ENCODE data around the gene CD22.

CD22 gene

DNA sequence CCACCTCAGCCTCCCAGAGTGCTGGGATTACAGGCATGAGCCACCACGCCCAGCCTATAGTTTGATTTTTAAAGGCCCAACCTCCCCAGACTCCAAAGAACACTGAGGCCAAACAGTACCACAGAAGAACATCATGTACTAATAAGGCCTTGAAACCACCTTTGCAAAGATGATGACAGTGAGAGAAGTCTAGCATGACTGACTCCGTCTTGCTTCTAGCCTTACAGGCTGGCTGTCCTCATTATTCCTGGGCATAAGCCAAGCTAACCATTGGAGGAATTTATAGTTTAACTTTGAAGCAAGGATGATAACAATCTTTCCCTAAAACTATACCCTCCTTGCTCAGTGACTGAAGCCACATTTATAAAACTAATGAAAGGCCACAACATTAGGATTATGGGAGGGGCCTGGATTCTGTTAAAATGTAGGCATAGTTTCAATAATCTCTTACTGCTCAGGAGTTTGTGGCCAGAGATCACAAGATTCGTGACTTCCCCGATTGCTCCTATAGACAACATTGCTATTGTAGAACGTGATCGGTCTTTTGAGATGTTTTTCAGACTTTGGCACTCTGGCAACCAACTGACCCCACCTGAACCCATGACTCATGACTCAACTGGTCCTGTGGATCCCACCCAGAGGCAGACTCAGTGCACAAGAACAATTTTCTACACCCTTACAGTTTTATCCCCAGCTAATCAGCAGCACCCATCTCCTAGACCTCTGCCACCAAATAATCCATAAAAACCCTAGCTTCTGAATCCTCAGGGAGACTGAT lies 59.5 kb downstream of the CD22 start:
- DNase-seq (ENCODE audit: low read depth), result no peak

GRCh38 chr19:35389192-35389861 lies 60.3 kb downstream of the CD22 start:
- DNase-seq (ENCODE audit: low read depth), result no peak

GRCh38 chr19:35392742-35393715 lies 64.0 kb downstream of the CD22 start:
- no peak for DNase-seq (ENCODE audit: low read depth)

DNA sequence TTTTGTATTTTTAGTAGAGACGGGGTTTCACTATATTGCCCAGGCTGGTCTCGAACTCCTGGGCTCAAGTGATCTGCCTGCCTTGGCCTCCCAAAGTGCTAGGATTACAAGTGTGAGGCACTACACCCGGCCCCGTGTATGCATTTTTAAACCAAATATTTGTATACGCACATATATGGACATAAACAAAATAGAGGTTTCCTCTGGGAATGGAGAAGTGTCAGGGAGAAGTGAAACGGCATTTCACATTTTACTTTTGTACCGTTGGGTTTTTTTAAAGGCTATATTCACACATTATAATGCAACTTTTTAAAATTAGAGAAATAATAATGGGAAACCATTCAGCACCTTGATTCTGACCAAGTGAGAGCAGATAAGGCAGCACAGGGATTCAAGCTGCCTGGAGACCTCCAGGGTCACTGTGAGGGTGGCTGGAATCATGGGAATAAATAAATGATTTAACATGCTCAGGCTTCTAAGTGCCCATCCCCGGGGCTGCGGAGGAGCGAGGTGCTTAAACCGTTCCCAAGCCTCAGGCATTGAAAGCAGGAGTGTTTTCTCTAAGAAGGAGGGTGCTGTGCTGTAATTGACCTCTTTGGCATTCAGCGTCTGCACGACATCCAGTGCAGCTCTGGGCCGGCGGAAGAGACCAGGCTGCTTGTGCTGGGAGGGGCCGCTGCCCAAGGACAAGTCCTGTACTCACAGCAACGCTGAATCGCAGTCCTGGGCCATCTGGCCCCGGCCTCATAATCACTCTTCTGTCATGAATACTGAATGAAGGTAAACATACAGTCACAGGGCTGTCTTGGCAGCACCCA lies 66.6 kb downstream of the CD22 start:
- no peak for DNase-seq (ENCODE audit: low read depth)

GRCh38 chr19:35396240-35396885 lies 67.4 kb downstream of the CD22 start:
- no peak for DNase-seq (ENCODE audit: low read depth)

Data from activated T-cell treated with anti-CD3 and anti-CD28 coated beads for 48 hours (primary cell).